NT2/D1 (cell line): ENCODE measurements around the gene LELP1.
"Not testable (repeated sequence)": the region's sequence is repeated elsewhere in the genome, so short reads cannot be mapped to it uniquely, and the experiment has no call there.

Source experiments
- SUZ12 ChIP-seq: IDR thresholded peaks from 2 replicates; pipeline ENCODE4 v1.6.1; 2011; ENCODE audit not compliant: insufficient read length, insufficient read depth; ENCODE audit errors: extremely low read depth
- YY1 ChIP-seq: IDR thresholded peaks from 2 replicates; pipeline ENCODE4 v1.6.1; 2011; ENCODE audit not compliant: insufficient read length, insufficient read depth
- ZNF274 ChIP-seq: IDR thresholded peaks from 2 replicates; pipeline ENCODE4 v1.6.1; 2011; ENCODE audit warnings: mild to moderate bottlenecking, low read depth, low read length

DNA sequence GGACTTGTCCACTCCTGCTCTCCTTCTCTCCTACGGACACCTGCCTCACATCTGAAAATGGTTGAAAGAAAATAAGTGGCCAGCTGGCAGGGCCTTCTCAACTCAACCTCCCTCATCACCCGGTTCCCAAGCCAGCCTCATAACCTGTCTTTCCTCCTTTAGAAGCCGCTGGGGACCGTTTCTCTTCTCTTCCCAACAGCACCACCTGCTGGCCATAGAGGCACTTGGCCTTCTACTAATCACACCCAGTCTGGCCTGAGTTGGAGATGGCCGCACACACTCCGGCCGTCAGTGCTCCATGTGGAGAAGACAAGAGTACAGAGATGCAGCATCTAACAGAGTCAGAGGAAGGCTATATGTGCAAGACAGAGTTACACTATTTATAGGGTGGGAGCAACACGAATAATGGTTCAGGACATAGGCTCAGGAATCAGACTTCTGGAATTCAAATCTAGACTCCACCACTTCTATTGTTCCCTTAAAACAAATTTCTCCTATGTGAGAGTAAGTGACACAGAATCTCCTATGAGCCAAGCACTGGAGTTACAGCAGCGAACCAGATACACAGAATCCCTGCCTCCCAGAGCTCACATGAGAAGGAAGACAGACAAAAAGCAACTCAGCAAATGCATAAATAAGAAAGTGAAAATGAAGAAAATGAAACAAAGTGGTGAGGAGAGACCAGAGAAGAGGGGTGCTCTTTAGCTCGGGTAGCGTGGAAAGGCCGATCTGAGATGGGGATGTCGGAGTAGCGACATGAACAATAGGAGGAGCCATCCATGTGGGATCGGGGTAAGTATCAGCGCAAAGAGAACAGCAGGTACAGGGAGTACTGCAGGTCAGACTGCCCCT, 20.0 kb downstream of the LELP1 start:
- TF ChIP-seq YY1, SUZ12, ZNF274: not testable (repeated sequence)
